NK-92 treated with Interleukin-12 subunit alpha and Interleukin-12 subunit beta, amount 100 ng/mL, for 24 hours (cell line): ENCODE results near the gene CYBC1.

Experiments used
- DNase-seq: peaks from one replicate; lab custom pipeline; 2025; lab: John Stamatoyannopoulos, UW

Gene CYBC1

DNA sequence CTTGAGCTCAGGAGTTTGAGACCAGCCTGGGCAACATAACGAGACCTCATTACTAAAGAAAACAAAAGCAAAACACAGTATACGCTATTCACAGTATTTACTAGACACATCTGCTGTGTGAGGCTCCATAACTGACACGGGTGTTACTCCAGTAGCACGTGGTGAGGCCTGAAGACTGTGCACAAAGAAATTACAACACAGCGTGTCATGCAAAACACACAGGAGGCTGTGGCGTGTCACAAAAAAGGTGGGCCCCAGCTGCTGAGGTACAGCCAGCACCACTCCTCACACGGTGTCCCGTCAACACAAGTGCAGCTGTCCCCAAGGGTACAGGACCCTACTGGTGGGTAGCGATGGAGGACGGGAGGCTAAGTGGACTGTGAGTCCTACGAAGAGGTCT, 2.7 kb downstream of the CYBC1 start:
- no peak for DNase-seq

DNA sequence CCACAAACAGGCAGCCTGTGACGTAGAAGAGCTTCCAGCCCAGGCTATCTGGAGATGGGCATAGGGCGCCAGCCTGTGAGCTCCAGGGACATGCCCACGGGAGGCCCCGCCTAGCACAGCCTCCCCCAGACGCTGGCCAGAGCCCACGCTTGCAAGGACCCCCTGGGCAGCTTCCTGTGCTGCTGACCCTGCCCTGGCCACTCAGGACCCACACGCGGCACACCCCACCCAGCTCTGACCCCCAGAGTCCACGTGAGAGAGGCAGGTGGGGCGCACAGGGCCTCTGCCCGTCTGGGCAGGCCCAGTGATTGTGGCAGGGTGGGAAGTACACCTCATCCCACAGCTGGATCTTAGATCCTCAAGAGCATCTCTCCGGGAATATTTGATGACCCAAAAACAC, 3.9 kb downstream of the CYBC1 start:
- no peak for DNase-seq

- no peak for DNase-seq
Observed at GRCh38 chr17:82446124-82446523, 4.4 kb downstream of the CYBC1 start.

DNA sequence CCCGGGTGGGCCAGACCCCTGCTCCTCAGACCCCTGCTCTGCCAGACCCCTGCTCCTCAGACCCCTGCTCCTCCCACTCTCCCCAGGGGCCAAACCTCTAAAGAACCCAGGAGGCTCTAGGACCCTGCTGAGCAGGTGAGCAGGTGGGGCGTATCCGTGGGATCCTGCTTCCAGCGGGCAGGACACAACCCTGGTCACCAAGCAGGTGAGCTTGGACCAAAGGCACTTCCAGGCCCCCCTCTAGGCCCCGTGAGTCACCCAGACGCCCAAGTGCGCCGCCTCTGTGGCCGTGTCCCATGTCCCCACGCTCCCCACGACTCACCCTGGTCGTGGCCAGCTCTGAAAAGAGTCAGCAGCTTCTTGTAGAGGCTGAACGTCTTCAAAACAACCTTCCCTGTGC, 5.0 kb downstream of the CYBC1 start:
- DNase-seq: no peak

DNA sequence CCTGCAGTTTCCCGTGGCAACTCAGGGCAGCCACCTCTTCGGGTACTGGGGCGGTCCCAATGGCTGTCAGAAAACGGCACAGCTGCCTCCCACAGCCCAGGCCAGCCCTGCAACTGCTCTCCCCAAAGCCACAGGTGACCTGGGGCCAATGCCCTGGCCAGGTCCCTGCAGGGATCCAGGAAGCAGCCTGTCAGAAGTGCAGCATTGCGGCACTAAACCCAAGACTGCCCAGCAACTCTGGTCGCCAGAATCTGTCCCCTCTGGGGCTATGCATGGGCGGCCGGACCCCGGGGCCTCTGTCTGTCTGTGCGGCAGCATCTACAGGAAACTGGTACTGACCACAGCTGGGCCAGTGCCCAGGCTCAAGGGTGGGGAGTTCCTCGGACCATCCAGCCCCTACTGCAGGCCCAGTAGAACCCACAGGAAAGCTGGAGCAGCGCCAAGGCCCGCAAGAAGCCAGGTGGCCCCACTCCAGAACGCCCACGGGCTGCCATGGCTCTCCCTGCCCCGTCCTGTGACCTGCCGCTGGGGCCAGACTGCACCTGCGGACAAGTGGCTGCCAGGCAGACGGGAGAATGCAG, 5.5 kb downstream of the CYBC1 start:
- no peak for DNase-seq

DNA sequence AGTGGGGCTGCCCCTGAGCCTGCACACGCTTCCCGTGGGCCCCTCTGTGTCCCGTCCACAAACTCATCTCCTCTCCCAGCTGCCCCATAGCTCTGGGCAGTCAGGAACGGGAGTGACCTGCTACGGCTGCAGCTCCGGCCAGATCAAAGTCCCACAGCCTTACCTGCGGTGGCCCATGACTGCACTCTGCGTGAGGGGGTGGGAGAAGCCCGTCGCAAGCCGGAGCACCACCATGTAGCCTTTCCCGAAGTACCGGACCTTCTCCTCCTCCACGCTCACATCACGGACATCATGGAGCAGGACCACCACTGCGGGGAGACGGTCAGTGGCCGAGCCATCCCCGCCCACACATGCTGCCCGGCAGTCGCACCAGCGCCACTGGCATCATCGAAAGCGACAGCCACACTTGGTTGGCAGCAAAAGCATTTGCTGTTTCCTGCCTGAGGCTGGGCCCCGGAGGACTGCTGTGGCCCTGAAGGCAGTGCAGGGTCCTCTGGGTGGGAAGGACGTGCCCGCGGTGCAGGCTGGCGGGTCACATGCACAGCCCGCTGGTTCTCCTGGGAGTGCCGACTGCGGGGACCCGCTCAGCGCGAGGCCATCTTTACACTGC, 6.2 kb downstream of the CYBC1 start:
- DNase-seq: no peak

DNA sequence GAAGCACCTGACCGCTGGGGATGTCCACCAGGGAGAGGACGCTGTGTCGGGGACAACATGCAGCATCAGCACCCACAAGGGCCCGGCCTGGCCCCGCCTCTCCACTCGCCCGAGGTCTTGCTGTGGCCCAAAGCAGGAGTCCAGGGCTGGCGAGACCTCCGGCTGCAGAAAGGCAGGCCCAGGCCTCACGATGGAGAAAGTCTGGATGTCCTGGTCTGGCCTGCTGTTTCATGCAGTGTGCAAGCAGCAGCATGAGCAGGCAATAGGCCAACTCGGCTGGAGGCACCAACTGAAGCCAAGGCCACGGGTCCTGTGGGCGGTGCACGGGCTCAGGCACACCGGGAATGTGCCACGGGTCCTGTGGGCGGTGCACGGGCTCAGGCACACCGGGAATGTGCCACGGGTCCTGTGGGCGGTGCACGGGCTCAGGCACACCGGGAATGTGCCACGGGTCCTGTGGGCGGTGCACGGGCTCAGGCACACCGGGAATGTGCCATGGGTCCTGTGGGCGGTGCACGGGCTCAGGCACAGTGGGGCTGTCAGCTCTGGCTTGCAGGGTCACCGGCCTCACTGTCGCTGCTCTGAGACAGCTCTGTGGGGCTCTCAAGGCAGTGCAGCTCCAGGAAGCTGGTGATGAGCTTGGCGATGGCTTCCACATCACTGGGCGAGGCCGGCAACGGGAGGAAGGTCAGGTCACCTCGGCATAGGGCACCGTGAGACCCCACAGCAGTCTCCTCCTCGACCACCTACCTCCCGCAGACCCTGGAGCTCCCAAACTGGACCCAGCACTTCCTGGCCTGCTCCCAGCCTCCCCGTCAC, 6.9 kb downstream of the CYBC1 start:
- DNase-seq: no peak

GRCh38 chr17:82442643-82443464, 7.7 kb downstream of the CYBC1 start:
- DNase-seq: no peak

- no peak for DNase-seq
Observed at GRCh38 chr17:82441691-82442487, 8.7 kb downstream of the CYBC1 start.

DNA sequence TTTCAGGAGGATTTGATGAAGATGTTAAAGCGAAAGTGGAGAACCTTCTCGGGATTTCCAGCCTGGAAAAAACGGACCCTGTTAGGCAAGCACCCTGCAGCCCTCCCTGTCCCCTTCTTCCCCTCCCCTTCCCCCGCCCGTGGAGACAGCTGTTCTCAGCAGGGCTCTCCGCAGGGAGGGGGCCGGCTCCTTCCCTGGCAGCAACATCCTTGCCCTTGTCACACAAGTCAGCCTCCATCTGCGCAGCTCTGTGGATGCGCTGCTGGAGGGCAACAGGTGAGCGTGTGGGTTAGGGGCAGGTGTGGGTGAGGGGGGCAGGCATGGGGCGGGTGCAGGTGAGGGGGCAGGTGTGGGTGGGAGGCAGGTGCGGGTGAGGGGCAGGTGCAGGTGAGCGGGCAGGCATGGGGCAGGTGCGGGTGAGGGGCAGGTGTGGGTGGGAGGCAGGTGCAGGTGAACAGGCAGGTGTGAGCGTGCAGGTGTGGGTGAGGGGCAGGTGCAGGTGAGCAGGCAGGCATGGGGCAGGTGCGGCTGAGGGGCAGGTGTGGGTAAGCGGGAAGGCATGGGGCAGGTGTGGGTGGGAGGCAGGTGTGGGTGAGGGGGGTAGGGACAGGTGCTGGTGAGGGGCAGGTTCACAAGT, 9.4 kb downstream of the CYBC1 start:
- no peak for DNase-seq

DNA sequence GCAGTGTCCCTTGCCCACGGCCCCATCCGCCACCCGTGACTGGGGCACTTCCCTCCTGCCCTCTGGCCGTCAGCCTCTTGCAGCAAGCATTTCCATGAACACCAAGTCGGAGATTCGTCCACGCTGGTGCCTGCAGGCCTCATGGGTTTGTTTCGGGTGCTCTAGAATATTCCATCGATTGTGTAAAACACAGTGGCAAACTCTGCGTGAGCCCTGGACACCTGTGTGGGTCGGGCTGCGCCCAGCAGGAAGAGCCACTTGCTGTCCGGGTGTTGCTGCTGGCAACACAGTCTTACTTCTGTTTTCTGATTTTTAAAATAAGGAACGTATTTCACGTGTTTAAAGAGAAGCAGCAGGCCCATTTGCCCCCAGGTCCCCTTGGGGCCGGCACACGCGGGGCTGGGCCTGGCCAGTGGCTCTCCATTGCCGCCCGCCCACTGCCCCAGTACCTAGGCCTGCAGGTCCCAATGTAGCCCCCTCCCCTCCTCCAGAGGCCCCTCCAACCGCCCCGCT, 10.0 kb downstream of the CYBC1 start:
- no peak for DNase-seq

DNA sequence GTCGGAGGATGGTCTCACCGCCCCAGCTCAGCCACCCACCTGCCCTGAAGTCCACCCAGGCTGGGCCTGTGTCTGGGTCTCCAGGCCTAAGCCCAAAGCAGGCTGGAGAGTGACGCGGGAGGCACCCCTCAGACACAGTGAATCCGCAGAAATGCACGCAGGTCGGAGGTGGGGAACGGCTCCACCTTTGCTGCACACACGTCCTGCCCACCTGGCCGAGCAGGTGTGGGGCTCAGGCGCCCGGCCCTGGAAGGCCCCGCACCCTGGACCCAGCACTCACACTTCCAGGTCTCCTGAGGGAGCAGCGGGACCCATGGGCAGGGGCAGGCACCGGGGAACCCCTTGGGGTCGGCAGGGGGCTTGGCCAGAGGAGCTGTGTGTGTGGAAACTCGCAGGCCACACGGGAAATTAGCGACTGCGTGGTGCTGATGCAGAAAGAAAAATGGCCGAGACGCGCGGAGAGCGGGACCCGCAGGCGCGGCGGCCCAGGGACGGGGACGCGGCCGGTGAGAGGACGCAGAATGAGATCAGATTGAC, 10.7 kb downstream of the CYBC1 start:
- DNase-seq: no peak

GRCh38 chr17:82439194-82439828, 11.2 kb downstream of the CYBC1 start:
- DNase-seq: no peak

DNA sequence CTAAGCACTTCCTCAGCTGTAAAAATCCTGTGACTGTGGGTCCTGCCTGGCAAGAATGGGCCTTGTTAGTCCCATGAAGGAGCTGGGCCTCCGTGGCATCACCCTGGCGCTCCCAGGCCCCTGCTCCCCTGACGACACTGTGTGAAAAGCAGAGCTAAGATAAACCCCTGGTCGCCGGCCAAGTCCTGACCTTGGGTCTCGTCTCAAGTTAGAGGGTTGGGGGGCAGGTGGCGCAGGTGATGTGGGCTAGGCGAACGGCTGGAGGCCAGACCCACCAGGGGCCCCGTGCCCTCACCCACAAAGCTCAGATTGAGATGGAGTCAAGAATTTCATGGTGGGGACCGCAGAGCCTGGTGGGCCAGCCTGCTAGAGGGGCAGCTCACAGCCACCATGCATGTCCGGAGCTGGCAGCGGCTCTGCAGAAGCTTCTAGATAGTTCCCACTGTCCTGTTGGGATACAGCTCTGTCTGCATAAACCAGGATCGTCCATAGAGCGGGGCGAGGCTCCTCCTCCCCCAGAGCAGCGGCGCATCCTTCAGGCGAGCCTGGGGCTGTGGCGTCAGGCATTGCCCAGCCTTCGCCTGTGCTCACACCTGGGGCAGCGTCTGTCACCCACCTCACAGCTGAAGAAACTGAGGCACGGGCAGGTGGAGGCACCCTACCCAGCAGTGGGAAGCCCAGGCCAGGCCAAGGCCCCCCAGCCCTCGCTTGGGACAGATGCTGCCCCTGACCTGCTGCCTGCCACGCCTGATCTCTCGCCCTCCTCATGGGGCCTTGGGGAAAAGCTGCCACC, 12.0 kb downstream of the CYBC1 start:
- DNase-seq: no peak

DNA sequence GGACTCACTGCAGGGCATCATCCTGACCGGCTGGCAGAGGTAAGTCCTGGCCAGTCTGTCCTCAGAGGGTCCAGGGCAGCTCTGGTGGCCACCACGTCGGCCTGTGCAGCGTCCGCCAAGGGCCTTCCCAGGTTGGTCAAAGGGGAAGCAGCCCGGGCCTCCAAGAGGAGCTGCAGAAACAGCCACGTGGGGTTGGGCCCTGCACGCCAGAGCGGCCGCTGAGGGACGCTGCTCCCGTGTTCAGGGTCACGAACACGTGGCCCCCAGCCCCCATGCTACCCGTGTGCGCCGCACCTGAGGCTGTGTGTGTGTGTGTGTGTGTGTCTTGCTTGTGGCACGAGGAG, 13.3 kb downstream of the CYBC1 start:
- DNase-seq: no peak

GRCh38 chr17:82436601-82437324, 13.8 kb downstream of the CYBC1 start:
- DNase-seq: no peak

DNA sequence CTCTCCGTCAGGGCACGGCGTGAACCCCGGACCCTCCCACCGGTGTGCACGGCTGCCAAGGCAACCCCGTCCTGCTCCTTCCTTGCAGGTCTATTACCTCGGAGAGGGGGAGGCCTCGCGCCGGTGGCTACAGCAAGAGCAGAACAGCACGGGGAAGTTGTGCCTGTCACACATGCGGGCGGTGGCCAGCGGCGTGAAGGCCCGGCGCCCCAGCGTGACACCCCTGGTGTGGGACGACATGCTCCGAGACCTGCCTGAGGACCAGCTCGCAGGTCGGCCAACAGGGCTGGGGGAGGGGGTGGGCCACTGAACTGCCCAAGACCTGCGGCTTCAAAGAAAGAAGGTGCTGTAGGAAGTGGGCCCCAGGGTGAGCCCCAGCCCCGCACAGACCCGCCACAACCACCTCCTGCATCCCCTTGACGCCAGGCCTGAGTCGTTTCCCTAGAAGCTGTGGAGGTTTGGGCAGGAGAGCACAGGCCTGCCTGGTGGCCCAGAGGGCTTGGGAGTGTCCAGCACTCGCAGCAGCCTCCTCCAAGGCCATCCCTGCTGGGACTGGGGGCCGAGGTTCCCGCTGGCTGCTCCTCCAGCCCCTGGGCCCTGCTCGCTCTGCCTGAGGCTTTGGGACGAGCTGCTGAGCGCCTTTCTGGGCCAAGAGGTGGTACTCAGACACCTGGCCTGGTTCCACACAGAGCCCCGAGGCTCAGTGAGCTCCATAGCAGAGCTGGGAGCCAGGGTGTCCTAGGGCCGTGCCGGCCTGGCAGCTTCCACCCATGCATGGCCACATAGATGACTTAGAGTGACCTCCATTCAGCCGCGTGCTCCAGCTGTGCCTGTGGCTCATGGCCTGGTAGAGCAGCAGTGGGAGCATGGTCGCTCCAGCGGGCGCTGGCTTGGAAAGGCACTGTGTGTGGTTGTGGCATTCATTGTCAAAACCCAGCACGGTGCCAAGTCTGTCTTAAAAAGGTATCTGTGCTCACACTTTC, 14.7 kb downstream of the CYBC1 start:
- DNase-seq: no peak

GRCh38 chr17:82435103-82435502, 15.4 kb downstream of the CYBC1 start:
- DNase-seq: no peak
